ENCODE data around the gene JMJD6.
"Not testable (repeated sequence)": the region's sequence is repeated elsewhere in the genome, so short reads cannot be mapped to it uniquely, and the experiment has no call there.

JMJD6 gene

GRCh38 chr17:76716146-76716838 is 10.1 kb downstream of the JMJD6 start:
- no peak for DNase-seq

DNA sequence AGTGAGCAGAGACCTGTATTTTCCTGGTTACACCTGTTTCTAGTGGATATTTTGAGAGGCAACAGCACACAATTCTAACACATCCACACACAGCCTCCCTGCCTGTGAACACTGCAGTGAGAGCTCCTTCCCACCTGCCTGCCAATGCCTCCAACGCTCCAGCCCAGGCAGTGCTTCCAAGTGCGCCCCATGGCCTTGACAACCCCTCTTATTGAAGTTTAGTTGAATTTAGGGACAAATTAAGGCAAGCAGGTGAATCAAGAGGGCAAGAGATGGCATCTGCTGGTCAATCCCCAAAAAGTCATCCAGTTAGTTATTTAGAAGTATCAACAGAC is 10.9 kb downstream of the JMJD6 start:
- no peak for DNase-seq

DNA sequence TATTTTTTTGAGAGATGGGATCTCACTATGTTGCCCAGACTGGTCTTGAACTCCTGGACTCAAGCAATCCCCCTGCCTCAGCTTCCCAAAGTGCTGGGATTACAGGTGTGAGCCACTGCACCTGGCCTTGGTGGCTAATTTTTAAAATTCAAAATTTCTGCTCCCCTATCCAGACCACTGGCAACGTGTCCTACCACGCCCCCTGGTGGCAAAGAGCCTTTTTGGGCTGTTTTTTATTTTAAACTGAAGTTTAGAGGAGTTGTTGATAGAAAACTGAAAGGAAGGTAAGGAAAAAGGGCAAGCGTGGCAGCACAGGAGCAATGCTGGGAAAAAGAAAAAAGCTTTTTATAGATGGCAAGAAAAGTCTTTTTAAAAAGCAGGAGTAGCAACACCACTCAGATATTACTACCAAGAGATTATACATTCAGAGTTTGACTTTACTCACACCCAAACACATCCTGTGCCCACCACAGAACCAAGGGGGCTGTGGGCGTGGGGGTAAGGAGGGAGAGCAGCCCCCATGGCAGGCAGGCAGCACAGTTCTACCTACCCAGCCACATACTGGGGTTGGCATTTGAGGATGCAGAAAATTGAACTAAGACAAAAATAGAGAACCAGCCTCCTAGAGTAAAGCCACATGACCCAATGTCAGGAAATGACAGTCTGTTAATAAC is 11.4 kb downstream of the JMJD6 start:
- peak; percentile 76 for DNase-seq

DNA sequence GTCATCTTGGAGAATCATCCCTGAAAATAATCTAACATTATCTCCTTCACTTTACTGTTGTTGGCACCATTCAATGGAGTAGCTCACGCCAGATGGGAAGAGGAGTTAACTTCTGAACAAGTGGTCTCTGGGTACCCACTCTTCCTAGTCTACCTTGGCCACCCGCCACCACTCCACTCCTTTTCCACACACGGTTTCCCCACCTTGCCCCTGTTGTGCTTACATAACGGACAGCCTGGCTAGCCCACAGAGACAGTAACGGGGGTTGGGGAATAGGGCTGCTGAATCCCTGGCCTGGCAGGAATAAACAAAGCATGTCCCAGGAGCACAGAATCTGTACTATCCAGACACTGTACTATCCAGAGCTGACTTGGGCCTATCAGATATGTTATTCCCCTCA is 12.1 kb downstream of the JMJD6 start:
- no peak for DNase-seq

DNA sequence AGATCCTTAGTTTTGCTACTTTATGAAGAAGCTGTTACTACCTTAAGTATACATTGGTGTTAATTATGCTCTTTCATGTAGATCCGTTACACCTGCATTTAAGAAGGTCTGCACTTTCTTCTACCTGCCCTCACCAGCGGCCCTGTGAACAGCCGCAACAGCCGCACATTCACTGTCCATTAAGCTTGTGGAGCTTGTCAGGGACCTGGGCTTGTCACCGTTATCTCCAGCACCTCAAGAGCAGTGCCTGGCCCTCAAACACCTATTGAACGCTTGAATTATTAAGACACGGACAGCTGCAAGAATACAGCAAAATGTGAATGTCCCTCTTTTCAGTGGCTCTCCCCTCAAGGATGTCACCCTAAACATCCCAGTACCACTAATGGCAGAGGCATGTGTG is 12.6 kb downstream of the JMJD6 start:
- DNase-seq = no peak

GRCh38 chr17:76712321-76712720 is 14.1 kb downstream of the JMJD6 start:
- not testable (repeated sequence) for DNase-seq

- peak; percentile 49 for DNase-seq
Measured at GRCh38 chr17:76710863-76711611, 15.4 kb downstream of the JMJD6 start, which contains the start of gene MXRA7. TSS of gene MXRA7 (minus strand) at chr17:76710965. CDS start at chr17:76710946, 19 bp downstream.

- not testable (repeated sequence) for DNase-seq
Measured at GRCh38 chr17:76709951-76710862, 16.2 kb downstream of the JMJD6 start.

DNA sequence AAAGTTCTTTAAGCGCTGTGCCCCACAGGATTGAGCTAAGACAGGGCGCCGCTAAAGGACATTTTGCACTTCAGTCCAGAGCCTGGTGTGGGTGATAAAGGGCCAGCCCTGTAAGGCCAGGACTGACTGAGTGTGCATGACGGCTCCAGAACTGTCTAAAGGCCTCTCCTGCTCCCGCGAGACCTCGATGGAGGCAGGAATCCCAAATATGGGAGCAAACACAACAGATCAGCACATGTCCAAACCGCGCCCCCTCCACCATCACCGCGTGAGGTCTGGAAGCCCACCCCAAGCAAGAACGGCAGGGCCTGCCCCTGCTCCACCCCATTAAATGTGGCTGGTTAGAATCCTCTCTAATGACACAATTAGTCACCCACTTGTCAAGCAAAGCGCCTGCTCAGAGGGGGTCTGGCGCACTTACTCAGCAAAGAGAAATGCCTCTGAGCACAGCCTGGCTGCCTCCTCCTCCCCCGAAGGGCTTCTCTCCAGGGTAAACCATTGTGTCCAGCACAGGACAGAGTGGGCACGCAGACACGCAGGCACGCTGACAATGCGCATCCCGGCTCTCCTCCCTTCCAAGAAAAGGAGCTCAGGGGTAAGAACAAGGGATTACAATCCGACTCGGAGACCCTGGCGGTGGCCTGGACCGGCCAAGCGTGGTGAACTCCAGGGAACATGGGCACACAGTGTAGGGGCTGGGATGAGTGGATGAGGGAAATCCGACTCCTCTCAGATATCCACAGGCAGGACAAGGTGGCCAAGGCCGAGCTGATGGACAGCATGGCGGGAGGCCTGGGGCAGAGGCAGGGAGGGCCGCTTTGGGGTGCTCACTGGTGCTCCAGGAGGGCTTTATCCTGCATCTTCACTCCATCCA is 17.1 kb downstream of the JMJD6 start:
- DNase-seq = no peak

DNA sequence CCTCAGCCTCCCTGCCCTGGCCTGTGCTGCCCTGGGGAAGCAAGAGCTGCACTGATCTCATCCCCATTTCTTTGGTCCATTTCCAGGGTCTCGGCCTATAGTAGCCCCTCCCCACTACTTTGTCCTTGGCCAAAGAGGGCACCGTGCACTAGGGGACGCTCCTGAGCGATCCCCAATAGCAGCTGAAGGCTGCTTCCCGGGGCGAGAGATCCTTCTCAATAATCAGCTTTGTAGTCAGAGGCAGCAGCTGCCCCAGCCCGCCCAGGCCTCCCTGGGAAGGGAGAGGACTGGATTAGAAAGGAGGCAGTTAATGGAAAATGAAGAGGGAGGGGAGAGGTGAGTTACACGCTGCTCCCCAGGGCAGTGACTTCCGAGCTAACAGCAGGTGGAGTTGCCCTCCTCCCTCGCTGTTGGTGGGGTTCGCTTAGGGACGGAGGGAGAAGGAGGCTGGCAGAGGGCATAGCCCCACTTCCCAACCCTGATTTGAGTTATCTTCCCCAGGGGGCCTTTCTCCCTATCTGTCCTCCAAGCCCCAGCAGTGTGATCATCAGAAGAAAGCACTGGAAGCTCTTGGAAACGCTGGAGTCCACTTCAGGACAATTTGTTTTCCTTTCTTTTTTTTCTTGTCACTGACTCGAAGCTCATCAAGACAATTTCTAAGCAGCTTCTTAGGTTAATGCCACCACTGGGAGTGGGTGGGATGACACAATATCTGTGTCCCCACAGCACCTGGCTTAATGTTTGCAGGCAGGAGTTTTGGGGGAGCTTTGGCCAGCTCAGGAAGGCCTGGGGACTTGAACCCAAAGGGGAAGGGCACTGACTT is 18.2 kb downstream of the JMJD6 start:
- DNase-seq = no peak

GRCh38 chr17:76706817-76707216 is 19.6 kb downstream of the JMJD6 start:
- no peak for DNase-seq

GRCh38 chr17:76704805-76705204 is 21.6 kb downstream of the JMJD6 start:
- no peak for DNase-seq

GRCh38 chr17:76702941-76703637 is 23.3 kb downstream of the JMJD6 start:
- no peak for DNase-seq

DNA sequence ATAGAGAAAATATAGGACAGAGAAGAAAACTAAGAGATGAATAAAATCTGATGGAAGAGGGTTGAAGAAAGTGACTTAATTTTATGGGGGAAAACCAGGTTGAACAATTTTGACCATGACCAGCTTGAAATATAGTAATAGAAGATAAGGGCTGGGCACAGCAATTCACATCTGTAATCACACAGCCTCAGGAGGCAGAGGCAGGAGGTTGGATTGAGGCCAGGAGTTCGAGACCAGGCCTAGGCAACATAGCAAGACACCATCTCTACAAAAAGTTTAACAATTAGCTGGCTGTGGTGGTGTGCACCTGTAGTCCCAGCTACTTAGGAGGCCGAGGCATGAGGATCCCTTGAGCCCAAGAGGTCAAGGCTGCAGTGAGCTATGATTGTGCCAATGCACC is 24.3 kb downstream of the JMJD6 start:
- no peak for DNase-seq

DNA sequence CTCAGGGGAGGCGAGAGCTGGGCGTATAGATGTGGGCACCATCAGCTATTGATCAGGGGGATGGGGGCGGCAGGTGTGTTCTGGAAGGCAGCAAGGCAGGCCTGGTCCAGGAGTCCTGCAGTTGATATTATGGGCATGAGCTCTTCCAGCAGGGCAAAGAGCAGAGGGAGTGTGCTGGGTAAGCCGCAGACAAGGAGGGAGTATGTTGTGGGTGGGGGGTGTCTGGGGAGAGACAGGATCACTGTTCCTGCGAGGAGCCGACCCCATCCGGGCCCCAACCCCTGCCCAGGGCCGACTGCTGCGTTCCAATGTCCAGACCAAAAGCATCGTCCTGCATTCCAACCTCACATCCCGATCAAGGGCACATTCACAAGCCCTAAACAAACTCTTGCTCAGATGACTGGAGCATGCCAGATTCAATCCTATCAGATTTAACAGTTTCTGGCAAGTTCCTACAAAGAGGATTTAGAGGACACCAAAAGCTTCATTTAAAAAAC is 24.9 kb downstream of the JMJD6 start:
- DNase-seq = no peak

GRCh38 chr17:76700617-76701470 is 25.6 kb downstream of the JMJD6 start:
- DNase-seq = no peak

- no peak for DNase-seq
Measured at GRCh38 chr17:76700270-76700616, 26.2 kb downstream of the JMJD6 start.

- not testable (repeated sequence) for DNase-seq
Measured at GRCh38 chr17:76698466-76698977, 27.9 kb downstream of the JMJD6 start.
